Caco-2 (cell line): Measurements from ENCODE around the gene HIC2. TPM values are rescaled to one million over a fixed set of nuclear protein-coding genes. Genes with fewer than 3 reads are reported as not detected.
A peak's percentile ranks its signal among the peaks of the same experiment; 100 is the strongest.
"Not testable (repeated sequence)": the region's sequence is repeated elsewhere in the genome, so short reads cannot be mapped to it uniquely, and the experiment has no call there.

Experiments
- BruUV-seq: library from RNA; stranded (reverse); fragments of 400-500 nt; replicated peaks from 2 replicates; lab custom pipeline; 2021; lab: Mats Ljungman, UMichigan
- CTCF ChIA-PET: fragments of 300-600 bp; sonication (Branson Sonifier 250); formaldehyde crosslinking; loops from one replicate; lab custom pipeline; 2022; ENCODE audit warnings: antibody characterized with exemption; lab: Charles Lee
- POLR2A ChIA-PET: fragments of 300-600 bp; sonication (Branson Sonifier 250); formaldehyde crosslinking; loops from one replicate; lab custom pipeline; 2022; ENCODE audit warnings: antibody characterized with exemption; lab: Charles Lee
- DNase-seq, 2 experiments: peaks; one replicate each; pipeline versions ENCODE4 v3.0.0 to v3.0.0-alpha.2; 2020 to 2022
- H3K27me3 ChIP-seq: replicated peaks from 2 replicates; pipeline ENCODE4 v1.6.0; 2011; ENCODE audit warnings: low read length; ENCODE audit not compliant: control insufficient read depth, insufficient read depth
- H3K36me3 ChIP-seq: 2 replicates; pipeline ENCODE4 v1.5.1; 2011; ENCODE audit warnings: low read length; ENCODE audit not compliant: control insufficient read depth, insufficient read depth
- H3K4me1 ChIP-seq: fragments of 250-450 bp; sonication (Bioruptor Pico); 2 replicates; pipeline ENCODE4 v1.5.1; 2020; ENCODE audit warnings: mild to moderate bottlenecking
- H3K4me3 ChIP-seq: 2 replicates; pipeline ENCODE4 v1.5.1; 2011; ENCODE audit warnings: low read depth, mild to moderate bottlenecking, control low read depth, low read length
- H3K9me3 ChIP-seq: fragments of 250-450 bp; sonication (Bioruptor Pico); 2 replicates; pipeline ENCODE4 v1.5.1; 2020; ENCODE audit warnings: mild to moderate bottlenecking, moderate library complexity
- H3K27ac Mint-ChIP-seq: one replicate; pipeline ENCODE4 v1.8.0; 2022; ENCODE audit warnings: mixed read lengths; ENCODE audit not compliant: unreplicated experiment
- H3K27me3 Mint-ChIP-seq: one replicate; pipeline ENCODE4 v1.8.0; 2022; ENCODE audit warnings: mixed read lengths; ENCODE audit not compliant: insufficient read depth, unreplicated experiment
- H3K36me3 Mint-ChIP-seq: one replicate; pipeline ENCODE4 v1.8.0; 2022; ENCODE audit warnings: mild to moderate bottlenecking, mixed read lengths; ENCODE audit not compliant: insufficient read depth, unreplicated experiment
- H3K4me1 Mint-ChIP-seq: one replicate; pipeline ENCODE4 v1.8.0; 2022; ENCODE audit warnings: low read depth, mixed read lengths; ENCODE audit not compliant: unreplicated experiment
- H3K4me3 Mint-ChIP-seq: one replicate; pipeline ENCODE4 v1.8.0; 2022; ENCODE audit warnings: mild to moderate bottlenecking, moderate library complexity, mixed read lengths; ENCODE audit not compliant: unreplicated experiment
- H3K9me3 Mint-ChIP-seq: one replicate; pipeline ENCODE4 v1.8.0; 2022; ENCODE audit warnings: mixed read lengths; ENCODE audit not compliant: unreplicated experiment
- CTCF ChIP-seq, 2 experiments: fragments of 200-600 bp in 1 of 2; IDR thresholded peaks; 1 replicate in 1 of 2; 2 replicates in 1 of 2; pipeline versions ENCODE4 v1.5.1 to v1.8.0; 2011 to 2022; ENCODE audit warnings: antibody characterized with exemption in 1 of 2, control low read depth in 1 of 2, inconsistent platforms in 1 of 2, low read depth in 1 of 2, low read length in 1 of 2, mild to moderate bottlenecking in 1 of 2, moderate library complexity in 1 of 2; ENCODE audit not compliant: insufficient read depth in 1 of 2, severe bottlenecking in 1 of 2, unreplicated experiment in 1 of 2
- intact Hi-C: fragments of 100-400 bp; cut with micrococcal nuclease; formaldehyde crosslinking; loops from one replicate; pipeline ENCODE4 v1.10.0; 2022; ENCODE audit not compliant: unreplicated experiment
- total RNA-seq: library from RNA; stranded (reverse); gene quantifications from 2 replicates; pipeline ENCODE4 v1.2.3, GENCODE V29; 2022

HIC2 gene
- total RNA-seq, 1 experiment from 2014 or later, result 48.4 TPM

GRCh38 chr22:21450320-21450831, 33.2 kb downstream of the HIC2 start:
- no TSS peak for BruUV-seq
- H3K4me3 ChIP-seq, result no peak overlapping the region
- DNase-seq, result peak in 1 of 2 experiments; percentile 6
- ChIA-PET CTCF (no interaction called here), POLR2A (no interaction called here)
- peak in 1 of 2 experiments; percentile 6 for TF ChIP-seq CTCF (IDR thresholded peaks at IDR 0.05; ENCODE audit: insufficient read depth in 1 of 2, low read depth in 1 of 2, low read length in 1 of 2, severe bottlenecking in 1 of 2, unreplicated experiment in 1 of 2)
- no peaks in the 10 kb centered on the region for H3K27me3 ChIP-seq
- peaks cover 6% of the 10 kb centered on the region; the same call in 1 of the 2 replicates for H3K4me1 ChIP-seq
- H3K9me3 ChIP-seq, result no peaks in the 10 kb centered on the region
- no peaks in the 10 kb centered on the region for H3K27me3 Mint-ChIP-seq
- H3K36me3 ChIP-seq, result peaks cover 3% of the 10 kb centered on the region
- peaks cover 73% of the 10 kb centered on the region for H3K36me3 Mint-ChIP-seq
- H3K4me1 Mint-ChIP-seq, result no peaks in the 10 kb centered on the region
- H3K4me3 Mint-ChIP-seq, result no peak overlapping the region
- no peaks in the 10 kb centered on the region for H3K9me3 Mint-ChIP-seq
- H3K27ac Mint-ChIP-seq, result no peak overlapping the region
- intact Hi-C loops, result no loop called here

DNA sequence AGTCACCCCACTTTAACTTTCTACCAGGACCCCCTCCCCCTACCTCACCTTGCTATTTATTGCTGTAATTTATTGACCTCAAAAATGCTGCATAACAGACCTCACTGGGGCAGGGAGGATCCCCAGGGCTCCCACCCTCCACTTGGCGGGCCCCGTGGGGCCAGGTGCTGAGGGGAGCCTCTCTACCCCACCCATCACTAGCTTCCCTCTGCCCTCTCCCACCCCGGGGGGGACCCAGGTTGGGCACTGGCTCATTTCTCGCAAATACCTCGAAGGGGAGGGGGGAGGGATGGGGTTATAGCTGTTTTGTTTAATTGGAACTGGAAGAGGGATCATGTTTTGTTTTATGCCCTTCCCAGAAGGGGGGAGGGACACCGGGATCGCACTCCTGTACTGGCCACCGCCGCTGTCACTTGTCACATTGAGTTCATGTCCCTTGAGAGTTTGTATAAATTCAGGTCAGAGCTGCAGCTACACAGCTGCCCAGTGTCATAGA, 33.7 kb downstream of the HIC2 start:
- intact Hi-C loops, result no loop called here
- Mint-ChIP-seq H3K27me3 (no peaks in the 10 kb centered on the region), H3K36me3 (peaks cover 68% of the 10 kb centered on the region), H3K4me3 (no peak overlapping the region), H3K27ac (no peak overlapping the region), H3K4me1 (no peaks in the 10 kb centered on the region), H3K9me3 (no peaks in the 10 kb centered on the region)
- peaks cover 3% of the 10 kb centered on the region for H3K36me3 ChIP-seq
- peak in 1 of 2 experiments; percentile 2 for DNase-seq
- peaks cover 6% of the 10 kb centered on the region; the same call in 1 of the 2 replicates for H3K4me1 ChIP-seq
- no peak for TF ChIP-seq CTCF (IDR thresholded peaks at IDR 0.05; ENCODE audit: insufficient read depth in 1 of 2, low read depth in 1 of 2, low read length in 1 of 2, severe bottlenecking in 1 of 2, unreplicated experiment in 1 of 2)
- no peaks in the 10 kb centered on the region for H3K9me3 ChIP-seq
- ChIA-PET POLR2A (no interaction called here), CTCF (no interaction called here)
- no peaks in the 10 kb centered on the region for H3K27me3 ChIP-seq
- no peak overlapping the region for H3K4me3 ChIP-seq
- no TSS peak for BruUV-seq

DNA sequence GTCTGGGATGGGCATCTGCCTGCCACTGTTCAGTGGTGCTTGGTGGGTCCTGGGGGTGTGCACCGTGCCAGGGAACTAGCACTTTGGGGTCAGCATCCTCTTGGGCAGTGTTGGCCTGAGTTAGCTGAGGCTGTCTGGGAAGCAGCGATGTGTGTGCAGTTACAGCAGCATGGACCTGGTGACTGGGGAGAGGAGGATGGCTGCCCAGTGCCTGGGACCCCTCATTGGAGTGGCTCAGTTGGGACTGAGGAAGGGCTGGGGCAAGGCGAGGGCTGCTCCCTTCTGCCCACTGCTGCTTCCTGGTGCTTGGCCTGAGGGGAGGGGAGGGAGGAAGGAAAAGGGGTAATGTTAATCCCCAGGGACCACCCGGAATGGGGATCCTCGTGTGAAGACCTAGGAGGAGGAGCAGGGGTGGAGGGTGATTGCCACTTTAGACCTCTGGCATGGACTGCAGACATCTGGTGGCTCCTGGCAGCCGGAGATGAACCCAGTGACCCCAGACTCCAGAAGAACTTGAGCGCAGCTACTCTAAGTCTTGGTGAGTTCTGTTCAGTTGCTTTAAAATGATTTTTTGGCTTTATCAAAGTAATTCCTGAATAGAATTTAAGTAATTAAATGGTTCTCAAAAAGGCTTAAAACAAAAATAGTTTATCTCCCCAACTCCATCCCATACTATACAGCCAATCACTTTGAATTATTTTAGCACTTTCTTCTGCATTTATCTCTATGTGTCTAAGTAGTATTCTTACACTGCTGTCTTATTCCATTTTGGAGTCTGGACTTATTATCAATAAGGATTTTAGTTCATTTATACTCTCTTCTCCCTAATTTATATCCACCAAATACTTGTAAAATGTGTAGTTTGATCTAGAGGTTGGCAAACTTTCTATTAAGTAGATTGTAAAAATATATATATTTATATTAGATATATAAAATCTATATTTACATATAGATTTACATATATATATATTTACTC, 34.7 kb downstream of the HIC2 start:
- H3K27me3 Mint-ChIP-seq, result no peaks in the 10 kb centered on the region

DNA sequence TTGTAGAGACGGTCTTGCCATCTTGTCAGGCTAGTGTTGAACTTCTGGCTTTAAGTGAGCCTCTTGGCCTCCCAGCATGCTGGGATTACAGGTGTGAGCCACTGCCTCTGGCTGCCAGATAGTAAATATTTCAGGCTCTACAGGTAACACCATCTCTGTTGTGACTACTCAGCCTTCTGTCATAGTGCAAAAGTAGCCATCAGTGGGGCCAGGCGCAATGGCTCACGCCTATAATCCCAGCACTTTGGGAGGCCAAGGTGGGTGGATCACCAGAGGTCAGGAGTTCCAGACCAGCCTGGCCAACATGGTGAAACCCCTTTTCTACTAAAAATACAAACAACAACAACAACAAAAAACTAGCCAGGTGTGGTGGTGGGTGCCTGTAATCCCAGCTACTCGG, 35.5 kb downstream of the HIC2 start:
- H3K9me3 Mint-ChIP-seq, H3K4me3 ChIP-seq, intact Hi-C loops, POLR2A ChIA-PET, H3K9me3 ChIP-seq, CTCF ChIA-PET, H3K27me3 Mint-ChIP-seq, H3K36me3 ChIP-seq, H3K4me3 Mint-ChIP-seq, BruUV-seq, H3K27ac Mint-ChIP-seq, H3K27me3 ChIP-seq: not testable (repeated sequence)
- peaks cover 65% of the 10 kb centered on the region for H3K36me3 Mint-ChIP-seq
- peaks cover 12% of the 10 kb centered on the region for H3K4me1 Mint-ChIP-seq
- H3K4me1 ChIP-seq, result peaks cover 20% of the 10 kb centered on the region
- DNase-seq, result peak in 1 of 2 experiments; percentile 0

More for the DNA sequence above, 34.7 kb downstream of the HIC2 start:
- H3K36me3 Mint-ChIP-seq, result peaks cover 65% of the 10 kb centered on the region
- peak in 1 of 2 experiments; percentile 0 for DNase-seq
- H3K27me3 ChIP-seq, result no peaks in the 10 kb centered on the region
- H3K36me3 ChIP-seq, result peaks cover 3% of the 10 kb centered on the region
- no peak overlapping the region for H3K4me3 ChIP-seq
- BruUV-seq, result no TSS peak
- no peak for TF ChIP-seq CTCF (IDR thresholded peaks at IDR 0.05; ENCODE audit: insufficient read depth in 1 of 2, low read depth in 1 of 2, low read length in 1 of 2, severe bottlenecking in 1 of 2, unreplicated experiment in 1 of 2)
- H3K9me3 Mint-ChIP-seq, result no peaks in the 10 kb centered on the region
- no peaks in the 10 kb centered on the region for H3K9me3 ChIP-seq
- H3K4me3 Mint-ChIP-seq, result no peak overlapping the region
- no peak overlapping the region for H3K27ac Mint-ChIP-seq
- CTCF ChIA-PET, result no interaction called here
- intact Hi-C loops, result no loop called here
- H3K4me1 ChIP-seq, result peaks cover 12% of the 10 kb centered on the region; the same call in 1 of the 2 replicates
- H3K4me1 Mint-ChIP-seq, result peaks cover 4% of the 10 kb centered on the region
- POLR2A ChIA-PET, result no interaction called here
